ENCODE data around the gene ZFP2. TPM values are rescaled to one million over a fixed set of nuclear protein-coding genes. Genes with fewer than 3 reads are reported as not detected.

Gene ZFP2
- total and polyA plus RNA-seq, 2 experiments from 2014 or later: 0.42 to 0.61 TPM

DNA sequence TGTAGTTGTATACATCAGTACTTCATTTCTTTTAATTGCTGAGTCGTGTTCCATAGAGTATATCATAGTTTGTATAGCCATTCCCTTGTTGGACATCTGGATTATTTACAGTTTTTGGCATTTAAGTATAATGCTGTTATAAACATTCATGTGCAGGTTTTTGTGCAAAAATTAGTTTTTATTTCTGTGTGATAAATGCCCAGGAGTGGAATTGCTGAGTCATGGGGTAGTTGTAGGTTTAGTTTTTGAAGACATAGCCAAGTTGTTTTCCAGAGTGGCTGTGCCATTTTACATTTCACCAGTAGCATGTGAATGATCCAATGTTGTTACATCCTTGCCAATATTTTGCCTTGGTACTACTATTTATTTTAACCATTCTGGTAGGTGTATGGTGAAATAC, 23.4 kb upstream of the ZFP2 start:
- Mint-ChIP-seq H3K36me3 (ENCODE audit: low read depth) (peaks cover 97% of the 10 kb centered on the region), H3K9me3 (peaks cover 50% of the 10 kb centered on the region), H3K27ac (peak overlapping the region; percentile 16; the same call in 1 of the 2 replicates), H3K4me1 (no peaks in the 10 kb centered on the region), H3K4me3 (no peak overlapping the region), H3K27me3 (ENCODE audit: insufficient read depth, low read depth, poor library complexity) (peaks cover 6% of the 10 kb centered on the region)
- Histone ChIP-seq H3K79me2 (replicated peaks; ENCODE audit: insufficient read depth) (0 out of 2 replicates have a peak, but pooled peaks cover 8% of the 10 kb centered on the region), H3K9me2 (ENCODE audit: insufficient read depth) (no peaks in the 10 kb centered on the region), H2AFZ (no peak overlapping the region), H4K20me1 (replicated peaks; ENCODE audit: insufficient read depth) (no peaks in the 10 kb centered on the region), H3K4me3 (no peak overlapping the region), H3F3A (replicated peaks; ENCODE audit: low read depth) (no peaks in the 10 kb centered on the region), H3K4me2 (no peak overlapping the region), H3K4me1 (ENCODE audit: insufficient read depth) (no peaks in the 10 kb centered on the region), H3K36me3 (ENCODE audit: insufficient read depth) (0 out of 2 replicates have a peak, but pooled peaks cover 1% of the 10 kb centered on the region), H3K27me3 (ENCODE audit: insufficient read depth) (no peaks in the 10 kb centered on the region), H3K27ac (ENCODE audit: low read depth) (no peak overlapping the region)
- ATAC-seq: no peak
- no peak for DNase-seq (ENCODE audit: low spot score)
- TF ChIP-seq, protein P1, sequence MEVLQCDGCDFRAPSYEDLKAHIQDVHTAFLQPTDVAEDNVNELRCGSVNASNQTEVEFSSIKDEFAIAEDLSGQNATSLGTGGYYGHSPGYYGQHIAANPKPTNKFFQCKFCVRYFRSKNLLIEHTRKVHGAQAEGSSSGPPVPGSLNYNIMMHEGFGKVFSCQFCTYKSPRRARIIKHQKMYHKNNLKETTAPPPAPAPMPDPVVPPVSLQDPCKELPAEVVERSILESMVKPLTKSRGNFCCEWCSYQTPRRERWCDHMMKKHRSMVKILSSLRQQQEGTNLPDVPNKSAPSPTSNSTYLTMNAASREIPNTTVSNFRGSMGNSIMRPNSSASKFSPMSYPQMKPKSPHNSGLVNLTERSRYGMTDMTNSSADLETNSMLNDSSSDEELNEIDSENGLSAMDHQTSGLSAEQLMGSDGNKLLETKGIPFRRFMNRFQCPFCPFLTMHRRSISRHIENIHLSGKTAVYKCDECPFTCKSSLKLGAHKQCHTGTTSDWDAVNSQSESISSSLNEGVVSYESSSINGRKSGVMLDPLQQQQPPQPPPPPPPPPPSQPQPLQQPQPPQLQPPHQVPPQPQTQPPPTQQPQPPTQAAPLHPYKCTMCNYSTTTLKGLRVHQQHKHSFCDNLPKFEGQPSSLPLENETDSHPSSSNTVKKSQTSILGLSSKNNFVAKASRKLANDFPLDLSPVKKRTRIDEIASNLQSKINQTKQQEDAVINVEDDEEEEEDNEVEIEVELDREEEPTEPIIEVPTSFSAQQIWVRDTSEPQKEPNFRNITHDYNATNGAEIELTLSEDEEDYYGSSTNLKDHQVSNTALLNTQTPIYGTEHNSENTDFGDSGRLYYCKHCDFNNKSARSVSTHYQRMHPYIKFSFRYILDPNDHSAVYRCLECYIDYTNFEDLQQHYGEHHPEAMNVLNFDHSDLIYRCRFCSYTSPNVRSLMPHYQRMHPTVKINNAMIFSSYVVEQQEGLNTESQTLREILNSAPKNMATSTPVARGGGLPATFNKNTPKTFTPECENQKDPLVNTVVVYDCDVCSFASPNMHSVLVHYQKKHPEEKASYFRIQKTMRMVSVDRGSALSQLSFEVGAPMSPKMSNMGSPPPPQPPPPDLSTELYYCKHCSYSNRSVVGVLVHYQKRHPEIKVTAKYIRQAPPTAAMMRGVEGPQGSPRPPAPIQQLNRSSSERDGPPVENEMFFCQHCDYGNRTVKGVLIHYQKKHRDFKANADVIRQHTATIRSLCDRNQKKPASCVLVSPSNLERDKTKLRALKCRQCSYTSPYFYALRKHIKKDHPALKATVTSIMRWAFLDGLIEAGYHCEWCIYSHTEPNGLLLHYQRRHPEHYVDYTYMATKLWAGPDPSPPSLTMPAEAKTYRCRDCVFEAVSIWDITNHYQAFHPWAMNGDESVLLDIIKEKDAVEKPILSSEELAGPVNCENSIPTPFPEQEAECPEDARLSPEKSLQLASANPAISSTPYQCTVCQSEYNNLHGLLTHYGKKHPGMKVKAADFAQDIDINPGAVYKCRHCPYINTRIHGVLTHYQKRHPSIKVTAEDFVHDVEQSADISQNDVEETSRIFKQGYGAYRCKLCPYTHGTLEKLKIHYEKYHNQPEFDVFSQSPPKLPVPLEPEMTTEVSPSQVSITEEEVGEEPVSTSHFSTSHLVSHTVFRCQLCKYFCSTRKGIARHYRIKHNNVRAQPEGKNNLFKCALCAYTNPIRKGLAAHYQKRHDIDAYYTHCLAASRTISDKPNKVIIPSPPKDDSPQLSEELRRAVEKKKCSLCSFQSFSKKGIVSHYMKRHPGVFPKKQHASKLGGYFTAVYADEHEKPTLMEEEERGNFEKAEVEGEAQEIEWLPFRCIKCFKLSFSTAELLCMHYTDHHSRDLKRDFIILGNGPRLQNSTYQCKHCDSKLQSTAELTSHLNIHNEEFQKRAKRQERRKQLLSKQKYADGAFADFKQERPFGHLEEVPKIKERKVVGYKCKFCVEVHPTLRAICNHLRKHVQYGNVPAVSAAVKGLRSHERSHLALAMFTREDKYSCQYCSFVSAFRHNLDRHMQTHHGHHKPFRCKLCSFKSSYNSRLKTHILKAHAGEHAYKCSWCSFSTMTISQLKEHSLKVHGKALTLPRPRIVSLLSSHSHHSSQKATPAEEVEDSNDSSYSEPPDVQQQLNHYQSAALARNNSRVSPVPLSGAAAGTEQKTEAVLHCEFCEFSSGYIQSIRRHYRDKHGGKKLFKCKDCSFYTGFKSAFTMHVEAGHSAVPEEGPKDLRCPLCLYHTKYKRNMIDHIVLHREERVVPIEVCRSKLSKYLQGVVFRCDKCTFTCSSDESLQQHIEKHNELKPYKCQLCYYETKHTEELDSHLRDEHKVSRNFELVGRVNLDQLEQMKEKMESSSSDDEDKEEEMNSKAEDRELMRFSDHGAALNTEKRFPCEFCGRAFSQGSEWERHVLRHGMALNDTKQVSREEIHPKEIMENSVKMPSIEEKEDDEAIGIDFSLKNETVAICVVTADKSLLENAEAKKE (CRISPR knock-in tag; IDR thresholded peaks at IDR 0.05): no peak
- no peak for TF ChIP-seq STAT1 (IDR thresholded peaks at IDR 0.05; ENCODE audit: unreplicated experiment)
- no peak for TF ChIP-seq POLR2AphosphoS5 (IDR thresholded peaks at IDR 0.05; ENCODE audit: low read depth)
- TF ChIP-seq, protein P2, sequence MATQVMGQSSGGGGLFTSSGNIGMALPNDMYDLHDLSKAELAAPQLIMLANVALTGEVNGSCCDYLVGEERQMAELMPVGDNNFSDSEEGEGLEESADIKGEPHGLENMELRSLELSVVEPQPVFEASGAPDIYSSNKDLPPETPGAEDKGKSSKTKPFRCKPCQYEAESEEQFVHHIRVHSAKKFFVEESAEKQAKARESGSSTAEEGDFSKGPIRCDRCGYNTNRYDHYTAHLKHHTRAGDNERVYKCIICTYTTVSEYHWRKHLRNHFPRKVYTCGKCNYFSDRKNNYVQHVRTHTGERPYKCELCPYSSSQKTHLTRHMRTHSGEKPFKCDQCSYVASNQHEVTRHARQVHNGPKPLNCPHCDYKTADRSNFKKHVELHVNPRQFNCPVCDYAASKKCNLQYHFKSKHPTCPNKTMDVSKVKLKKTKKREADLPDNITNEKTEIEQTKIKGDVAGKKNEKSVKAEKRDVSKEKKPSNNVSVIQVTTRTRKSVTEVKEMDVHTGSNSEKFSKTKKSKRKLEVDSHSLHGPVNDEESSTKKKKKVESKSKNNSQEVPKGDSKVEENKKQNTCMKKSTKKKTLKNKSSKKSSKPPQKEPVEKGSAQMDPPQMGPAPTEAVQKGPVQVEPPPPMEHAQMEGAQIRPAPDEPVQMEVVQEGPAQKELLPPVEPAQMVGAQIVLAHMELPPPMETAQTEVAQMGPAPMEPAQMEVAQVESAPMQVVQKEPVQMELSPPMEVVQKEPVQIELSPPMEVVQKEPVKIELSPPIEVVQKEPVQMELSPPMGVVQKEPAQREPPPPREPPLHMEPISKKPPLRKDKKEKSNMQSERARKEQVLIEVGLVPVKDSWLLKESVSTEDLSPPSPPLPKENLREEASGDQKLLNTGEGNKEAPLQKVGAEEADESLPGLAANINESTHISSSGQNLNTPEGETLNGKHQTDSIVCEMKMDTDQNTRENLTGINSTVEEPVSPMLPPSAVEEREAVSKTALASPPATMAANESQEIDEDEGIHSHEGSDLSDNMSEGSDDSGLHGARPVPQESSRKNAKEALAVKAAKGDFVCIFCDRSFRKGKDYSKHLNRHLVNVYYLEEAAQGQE (IDR thresholded peaks at IDR 0.05; ENCODE audit: unreplicated experiment): no peak
- no peak for TF ChIP-seq EZH2phosphoT487 (IDR thresholded peaks at IDR 0.05; ENCODE audit: unreplicated experiment)
- TF ChIP-seq EZH2 (IDR thresholded peaks at IDR 0.05; ENCODE audit: low read depth, unreplicated experiment): no peak
- no peak for TF ChIP-seq ZNF331 (CRISPR knock-in tag; IDR thresholded peaks at IDR 0.05; ENCODE audit: low read depth)
- TF ChIP-seq, protein P3, sequence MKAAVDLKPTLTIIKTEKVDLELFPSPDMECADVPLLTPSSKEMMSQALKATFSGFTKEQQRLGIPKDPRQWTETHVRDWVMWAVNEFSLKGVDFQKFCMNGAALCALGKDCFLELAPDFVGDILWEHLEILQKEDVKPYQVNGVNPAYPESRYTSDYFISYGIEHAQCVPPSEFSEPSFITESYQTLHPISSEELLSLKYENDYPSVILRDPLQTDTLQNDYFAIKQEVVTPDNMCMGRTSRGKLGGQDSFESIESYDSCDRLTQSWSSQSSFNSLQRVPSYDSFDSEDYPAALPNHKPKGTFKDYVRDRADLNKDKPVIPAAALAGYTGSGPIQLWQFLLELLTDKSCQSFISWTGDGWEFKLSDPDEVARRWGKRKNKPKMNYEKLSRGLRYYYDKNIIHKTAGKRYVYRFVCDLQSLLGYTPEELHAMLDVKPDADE (IDR thresholded peaks at IDR 0.05): no peak
- no peak for TF ChIP-seq ZNF114 (CRISPR knock-in tag; IDR thresholded peaks at IDR 0.05)
- TF ChIP-seq JUNB (IDR thresholded peaks at IDR 0.05; ENCODE audit: unreplicated experiment): no peak
- TF ChIP-seq, protein P4, sequence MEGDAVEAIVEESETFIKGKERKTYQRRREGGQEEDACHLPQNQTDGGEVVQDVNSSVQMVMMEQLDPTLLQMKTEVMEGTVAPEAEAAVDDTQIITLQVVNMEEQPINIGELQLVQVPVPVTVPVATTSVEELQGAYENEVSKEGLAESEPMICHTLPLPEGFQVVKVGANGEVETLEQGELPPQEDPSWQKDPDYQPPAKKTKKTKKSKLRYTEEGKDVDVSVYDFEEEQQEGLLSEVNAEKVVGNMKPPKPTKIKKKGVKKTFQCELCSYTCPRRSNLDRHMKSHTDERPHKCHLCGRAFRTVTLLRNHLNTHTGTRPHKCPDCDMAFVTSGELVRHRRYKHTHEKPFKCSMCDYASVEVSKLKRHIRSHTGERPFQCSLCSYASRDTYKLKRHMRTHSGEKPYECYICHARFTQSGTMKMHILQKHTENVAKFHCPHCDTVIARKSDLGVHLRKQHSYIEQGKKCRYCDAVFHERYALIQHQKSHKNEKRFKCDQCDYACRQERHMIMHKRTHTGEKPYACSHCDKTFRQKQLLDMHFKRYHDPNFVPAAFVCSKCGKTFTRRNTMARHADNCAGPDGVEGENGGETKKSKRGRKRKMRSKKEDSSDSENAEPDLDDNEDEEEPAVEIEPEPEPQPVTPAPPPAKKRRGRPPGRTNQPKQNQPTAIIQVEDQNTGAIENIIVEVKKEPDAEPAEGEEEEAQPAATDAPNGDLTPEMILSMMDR (conservative IDR thresholded peaks at IDR 0.05; ENCODE audit: low read depth in 2 of 2): no peak
- no peak for TF ChIP-seq CREB1 (CRISPR knock-in tag; IDR thresholded peaks at IDR 0.05; ENCODE audit: low read depth)
- no peak for TF ChIP-seq NANOG (IDR thresholded peaks at IDR 0.05; ENCODE audit: borderline replicate concordance)

All from GM23338 (cell line).